ENCODE data around the gene CDK9. TPM values are rescaled to one million over a fixed set of nuclear protein-coding genes. Genes with fewer than 3 reads are reported as not detected.

The CDK9 gene
- total RNA-seq, 1 experiment from 2014 or later = 37.3 TPM

GRCh38 chr9:127829205-127829906 is 43.5 kb downstream of the CDK9 start:
- ATAC-seq (no peak), DNase-seq (no peak)
- Histone ChIP-seq H3K4me2 (ENCODE audit: low read length) (no peak overlapping the region), H3K36me3 (ENCODE audit: low read depth, low read length) (no peaks in the 10 kb centered on the region), H3K9ac (ENCODE audit: low read length) (no peak overlapping the region), H3K4me3 (ENCODE audit: low read length) (no peak overlapping the region), H4K20me1 (ENCODE audit: low read length) (no peaks in the 10 kb centered on the region), H3K4me1 (ENCODE audit: insufficient read depth, low read length) (0 out of 2 replicates have a peak, but pooled peaks cover 3% of the 10 kb centered on the region), H3F3A (ENCODE audit: low read length, unreplicated experiment) (no peaks in the 10 kb centered on the region), H2AFZ (ENCODE audit: low read length) (no peak overlapping the region), H3K79me2 (ENCODE audit: low read length) (no peaks in the 10 kb centered on the region), H3K27me3 (ENCODE audit: low read length) (no peaks in the 10 kb centered on the region), H3K9me2 (replicated peaks; ENCODE audit: low read length) (no peaks in the 10 kb centered on the region), H3K9me3 (ENCODE audit: low read length) (no peaks in the 10 kb centered on the region), H3K27ac (ENCODE audit: low read length) (no peak overlapping the region)
- intact Hi-C loops (cut with micrococcal nuclease) = no loop called here
- CTCF ChIA-PET = no interaction called here
- BruUV-seq (replicated peaks) = no TSS peak
- POLR2A ChIA-PET (ENCODE audit: unreplicated experiment) = no interaction called here
- no peak for TF ChIP-seq CTCF (conservative IDR thresholded peaks at IDR 0.05; ENCODE audit: low read depth, low read length)
- TF ChIP-seq EZH2 (IDR thresholded peaks at IDR 0.05; ENCODE audit: low read length, unreplicated experiment) = no peak
- no peak for TF ChIP-seq EZH2phosphoT487 (IDR thresholded peaks at IDR 0.05; ENCODE audit: borderline replicate concordance, low read length)

- CTCF ChIA-PET = no interaction called here
- no peaks in the 10 kb centered on the region for H3K79me2 ChIP-seq (ENCODE audit: low read length)
Measured at GRCh38 chr9:127832248-127832647, 46.4 kb downstream of the CDK9 start.

More at GRCh38 chr9:127832248-127832647, 46.4 kb downstream of the CDK9 start:
- H3K9me2 ChIP-seq (replicated peaks; ENCODE audit: low read length) = no peaks in the 10 kb centered on the region
- no peaks in the 10 kb centered on the region for H3K36me3 ChIP-seq (ENCODE audit: low read depth, low read length)
- intact Hi-C loops (cut with micrococcal nuclease) = no loop called here
- no peak for TF ChIP-seq EZH2phosphoT487 (IDR thresholded peaks at IDR 0.05; ENCODE audit: borderline replicate concordance, low read length)
- no peak for TF ChIP-seq EZH2 (IDR thresholded peaks at IDR 0.05; ENCODE audit: low read length, unreplicated experiment)
- TF ChIP-seq CTCF (conservative IDR thresholded peaks at IDR 0.05; ENCODE audit: low read depth, low read length) = no peak
- H3K4me1 ChIP-seq (ENCODE audit: insufficient read depth, low read length) = 0 out of 2 replicates have a peak, but pooled peaks cover 3% of the 10 kb centered on the region
- no peaks in the 10 kb centered on the region for H4K20me1 ChIP-seq (ENCODE audit: low read length)
- no peak overlapping the region for H3K9ac ChIP-seq (ENCODE audit: low read length)
- H3F3A ChIP-seq (ENCODE audit: low read length, unreplicated experiment) = no peaks in the 10 kb centered on the region
- H3K27ac ChIP-seq (ENCODE audit: low read length) = no peak overlapping the region
- BruUV-seq (replicated peaks) = no TSS peak
- POLR2A ChIA-PET (ENCODE audit: unreplicated experiment) = no interaction called here
- ATAC-seq = no peak
- H3K4me3 ChIP-seq (ENCODE audit: low read length) = no peak overlapping the region
- H2AFZ ChIP-seq (ENCODE audit: low read length) = no peak overlapping the region
- no peaks in the 10 kb centered on the region for H3K27me3 ChIP-seq (ENCODE audit: low read length)
- DNase-seq = no peak
- no peaks in the 10 kb centered on the region for H3K9me3 ChIP-seq (ENCODE audit: low read length)
- H3K4me2 ChIP-seq (ENCODE audit: low read length) = no peak overlapping the region

Measured in PC-3 (cell line).